Astrocyte of the spinal cord (primary cell): ENCODE results near the gene B3GNT3.
A peak's percentile ranks its signal among the peaks of the same experiment; 100 is the strongest.

ENCODE experiments used
- DNase-seq: peaks from one replicate; pipeline ENCODE4 v3.0.0; 2011; ENCODE audit warnings: low read depth, low spot score
- H3K4me3 ChIP-seq: 2 replicates; pipeline ENCODE4 v1.5.1; 2011; ENCODE audit warnings: low read depth, mild to moderate bottlenecking, low read length, moderate library complexity
- in situ Hi-C: cut with HindIII; loops from 2 replicates; pipeline ENCODE4 v1.10.0; 2017; ENCODE audit warnings: low sequenced_read_pairs
- TF ChIP-seq, protein P1 (sequence below): IDR thresholded peaks from 2 replicates; pipeline ENCODE4 v1.5.1; 2012; ENCODE audit warnings: low read depth, mild to moderate bottlenecking, low read length, inconsistent platforms

The B3GNT3 gene, protein sequence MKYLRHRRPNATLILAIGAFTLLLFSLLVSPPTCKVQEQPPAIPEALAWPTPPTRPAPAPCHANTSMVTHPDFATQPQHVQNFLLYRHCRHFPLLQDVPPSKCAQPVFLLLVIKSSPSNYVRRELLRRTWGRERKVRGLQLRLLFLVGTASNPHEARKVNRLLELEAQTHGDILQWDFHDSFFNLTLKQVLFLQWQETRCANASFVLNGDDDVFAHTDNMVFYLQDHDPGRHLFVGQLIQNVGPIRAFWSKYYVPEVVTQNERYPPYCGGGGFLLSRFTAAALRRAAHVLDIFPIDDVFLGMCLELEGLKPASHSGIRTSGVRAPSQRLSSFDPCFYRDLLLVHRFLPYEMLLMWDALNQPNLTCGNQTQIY

DNA sequence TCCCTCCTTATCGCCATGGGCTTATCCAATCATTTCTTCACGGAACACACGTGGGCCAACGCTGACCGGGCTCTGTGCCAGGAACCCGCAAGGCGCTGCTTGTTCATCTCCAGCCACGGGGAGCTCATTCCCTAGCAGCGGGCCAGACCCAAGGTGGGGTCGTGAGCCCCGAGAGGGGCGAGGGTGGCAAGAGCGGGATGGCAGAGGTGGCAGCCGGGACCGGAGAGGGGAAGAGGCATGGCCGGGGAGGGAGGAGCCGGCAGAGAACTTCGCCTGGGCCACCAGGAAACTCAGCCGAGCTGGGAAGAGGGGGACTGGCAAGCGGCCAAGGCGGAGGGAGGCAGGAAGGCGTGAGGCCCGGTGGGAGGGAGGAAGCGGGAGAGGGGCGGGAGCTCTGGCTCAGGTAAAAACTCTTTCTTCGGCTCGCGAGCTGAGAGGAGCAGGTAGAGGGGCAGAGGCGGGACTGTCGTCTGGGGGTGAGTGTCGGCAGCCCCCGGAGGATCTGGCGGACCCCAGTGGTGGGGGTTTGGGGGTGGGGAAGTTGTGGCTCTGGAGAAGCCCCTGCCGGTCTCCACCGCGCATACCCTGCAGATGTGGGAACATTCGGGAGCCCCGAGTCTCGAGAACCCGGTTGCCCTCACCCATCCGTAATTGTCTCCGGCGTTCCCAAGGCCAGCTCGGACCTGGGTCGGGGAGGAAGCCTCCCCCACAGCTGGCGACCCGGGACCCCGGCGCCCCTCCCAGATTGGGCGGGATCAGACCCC lies at the start of gene B3GNT3:
B3GNT3 (plus strand) TSS at position 408 of the 764 bp plus-strand sequence. CDS start 12,670 bp downstream, outside the sequence.
- in situ Hi-C loops, result no loop called here
- DNase-seq, result no peak
- TF ChIP-seq, protein P1, sequence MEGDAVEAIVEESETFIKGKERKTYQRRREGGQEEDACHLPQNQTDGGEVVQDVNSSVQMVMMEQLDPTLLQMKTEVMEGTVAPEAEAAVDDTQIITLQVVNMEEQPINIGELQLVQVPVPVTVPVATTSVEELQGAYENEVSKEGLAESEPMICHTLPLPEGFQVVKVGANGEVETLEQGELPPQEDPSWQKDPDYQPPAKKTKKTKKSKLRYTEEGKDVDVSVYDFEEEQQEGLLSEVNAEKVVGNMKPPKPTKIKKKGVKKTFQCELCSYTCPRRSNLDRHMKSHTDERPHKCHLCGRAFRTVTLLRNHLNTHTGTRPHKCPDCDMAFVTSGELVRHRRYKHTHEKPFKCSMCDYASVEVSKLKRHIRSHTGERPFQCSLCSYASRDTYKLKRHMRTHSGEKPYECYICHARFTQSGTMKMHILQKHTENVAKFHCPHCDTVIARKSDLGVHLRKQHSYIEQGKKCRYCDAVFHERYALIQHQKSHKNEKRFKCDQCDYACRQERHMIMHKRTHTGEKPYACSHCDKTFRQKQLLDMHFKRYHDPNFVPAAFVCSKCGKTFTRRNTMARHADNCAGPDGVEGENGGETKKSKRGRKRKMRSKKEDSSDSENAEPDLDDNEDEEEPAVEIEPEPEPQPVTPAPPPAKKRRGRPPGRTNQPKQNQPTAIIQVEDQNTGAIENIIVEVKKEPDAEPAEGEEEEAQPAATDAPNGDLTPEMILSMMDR, result no peak
- H3K4me3 ChIP-seq, result no peak within 1 kb of the TSS

DNA sequence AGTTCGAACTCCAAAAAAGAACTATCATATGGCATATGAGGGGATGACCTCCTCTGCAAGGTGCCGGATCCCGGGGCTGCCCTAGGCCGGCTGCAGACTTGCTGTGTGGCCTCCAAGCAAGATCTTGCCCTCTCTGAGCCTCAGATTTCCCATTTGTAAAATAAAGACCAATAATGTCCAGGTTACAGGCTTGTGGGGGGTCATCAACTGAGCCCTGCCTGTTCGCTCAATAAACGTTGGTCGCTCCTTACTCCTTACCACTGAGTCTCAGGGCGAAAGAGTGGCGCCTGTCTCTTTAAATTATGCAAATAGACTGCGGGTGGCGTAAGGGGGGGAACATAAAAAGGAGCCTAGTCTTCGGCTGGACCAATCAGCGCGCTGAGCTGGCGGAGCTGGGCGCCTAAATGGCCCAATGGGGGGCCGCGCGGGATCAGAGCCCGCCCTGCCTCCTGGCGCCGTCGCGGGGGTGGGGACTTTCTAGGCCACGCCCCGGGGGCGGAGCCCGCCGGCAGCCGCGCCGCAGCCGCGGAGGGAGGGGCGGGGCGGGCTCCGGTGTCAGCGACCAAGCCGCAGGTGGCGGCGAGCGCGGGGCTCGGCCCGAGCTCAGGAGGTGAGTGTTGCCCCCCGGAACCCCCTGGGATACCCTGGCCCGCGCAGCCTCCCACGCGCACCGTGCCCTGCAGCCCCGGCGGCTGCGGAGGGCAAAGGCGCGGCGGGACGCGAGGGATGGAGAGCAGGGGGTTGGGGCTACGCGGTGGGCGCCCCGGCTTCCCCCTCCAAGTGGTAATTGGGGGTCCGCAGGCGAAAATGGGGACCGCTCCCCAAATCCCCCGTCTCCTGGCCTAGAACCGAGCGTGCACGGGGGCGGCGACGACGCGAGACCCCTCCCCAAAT lies 47.5 kb upstream of the B3GNT3 start:
- in situ Hi-C loops, result no loop called here
- DNase-seq, result peak; percentile 94
- TF ChIP-seq, protein P1, result no peak
- peak overlapping the region; percentile 27 for H3K4me3 ChIP-seq

DNA sequence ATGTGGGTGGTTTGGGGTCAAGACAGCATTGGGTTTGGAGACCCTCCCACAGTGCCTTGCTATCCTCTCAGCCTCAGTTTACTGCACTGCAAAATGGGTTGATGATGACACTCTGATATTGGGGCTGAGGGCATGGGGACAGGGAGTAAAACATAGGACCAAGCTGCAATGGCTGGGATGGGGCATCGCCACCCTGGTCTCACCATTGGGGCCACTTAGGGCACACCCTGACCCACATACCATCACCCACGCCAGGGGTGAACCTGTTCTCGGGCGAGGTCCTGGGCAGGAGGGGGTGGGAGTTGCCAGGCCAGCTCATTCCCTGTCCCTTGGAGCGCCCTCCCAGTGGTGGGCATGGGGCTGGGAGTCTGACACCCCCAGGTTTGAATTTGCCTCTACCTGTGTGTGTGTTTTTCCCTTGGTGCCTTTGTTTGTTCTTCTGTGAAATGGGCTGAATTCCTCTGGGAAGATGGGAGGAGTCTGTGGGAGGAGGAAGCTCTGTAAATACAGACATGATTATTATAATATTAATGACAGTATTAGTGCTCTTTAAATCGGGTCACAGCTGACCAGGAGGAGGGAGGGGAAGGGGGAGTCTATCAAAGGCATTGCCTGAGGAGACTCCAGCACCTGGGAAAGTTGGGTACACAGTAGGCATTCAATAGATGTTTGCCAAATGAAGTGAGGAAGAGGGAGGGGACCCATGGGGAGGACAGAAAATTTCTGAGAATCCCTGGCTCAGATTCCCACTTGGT lies 45.9 kb upstream of the B3GNT3 start:
- no peak for DNase-seq
- in situ Hi-C loops, result no loop called here
- TF ChIP-seq, protein P1, result no peak
- H3K4me3 ChIP-seq, result no peak overlapping the region

DNA sequence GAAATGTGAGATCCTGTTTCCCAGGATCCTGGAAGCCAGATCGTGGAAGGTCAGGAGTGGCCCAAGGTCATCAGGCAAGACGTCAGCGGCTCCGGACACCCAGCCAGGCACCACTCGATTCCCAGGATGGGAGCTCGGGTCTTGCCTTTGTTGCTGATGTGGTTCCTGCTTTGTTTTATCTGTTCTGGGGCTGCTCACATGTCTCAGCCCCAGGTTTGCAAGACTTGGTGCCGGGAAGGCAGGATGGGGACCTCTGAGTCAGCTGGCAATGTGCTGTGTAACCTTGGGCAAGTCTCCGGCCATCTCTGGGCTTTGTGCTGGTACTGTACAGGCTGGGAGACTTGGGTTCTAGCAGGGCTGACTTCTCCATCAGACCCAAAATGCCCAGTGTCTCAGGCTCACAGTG lies 45.0 kb upstream of the B3GNT3 start:
- TF ChIP-seq, protein P1, result no peak
- in situ Hi-C loops, result no loop called here
- no peak overlapping the region for H3K4me3 ChIP-seq
- no peak for DNase-seq

DNA sequence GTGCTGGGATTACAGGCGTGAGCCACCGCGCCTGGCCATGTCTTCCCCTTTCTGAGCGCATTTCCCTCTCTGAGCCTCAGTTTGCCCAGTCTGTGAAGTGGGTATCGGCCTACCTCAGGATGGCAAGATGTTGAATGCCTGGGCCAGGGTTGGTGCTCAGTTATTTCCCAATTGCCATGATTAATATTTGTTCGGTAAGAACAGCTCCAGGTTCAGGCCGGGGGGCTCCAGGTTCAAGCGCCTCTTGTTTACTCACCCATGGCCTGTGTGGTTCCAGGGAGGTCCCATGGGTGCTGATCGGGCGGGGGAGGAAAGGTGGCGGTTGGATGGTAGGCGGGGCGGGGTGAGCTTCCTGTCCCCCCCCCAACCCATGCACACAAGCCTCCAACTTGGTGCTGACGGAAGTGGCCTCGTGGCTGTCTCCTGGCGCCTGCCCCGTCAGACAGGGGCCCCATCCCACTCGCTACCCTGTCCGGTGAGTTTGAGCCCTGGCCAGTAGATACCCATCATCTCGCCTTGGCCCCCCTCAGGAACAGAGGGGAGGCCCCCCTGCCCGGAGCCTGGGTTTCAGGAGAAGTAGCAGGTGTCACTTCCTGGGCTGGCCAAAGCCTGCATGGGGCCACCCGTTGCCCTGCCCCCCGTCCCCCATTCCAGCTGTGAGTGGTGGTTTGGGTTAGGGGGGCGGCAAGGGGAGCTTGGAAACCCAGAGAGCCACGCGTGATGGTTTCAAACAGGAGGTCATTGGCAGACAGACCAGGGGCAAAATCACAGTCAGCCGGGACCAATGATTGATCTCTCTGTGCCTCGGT lies 43.6 kb upstream of the B3GNT3 start, which contains the start of gene FCHO1:
FCHO1 (plus strand) TSS at position 375 of the 809 bp plus-strand sequence. CDS start 3,688 bp downstream, outside the sequence.
- TF ChIP-seq, protein P1, result no peak
- no peak within 1 kb of the TSS for H3K4me3 ChIP-seq
- no peak for DNase-seq
- in situ Hi-C loops, result no loop called here
